Ecto neural progenitor cell (in vitro differentiated cells): Measurements from ENCODE around the gene TXNIP.

Experiments used
- DNase-seq: peaks from one replicate; pipeline ENCODE4 v3.0.0-alpha.2; 2018; ENCODE audit warnings: low spot score

Gene TXNIP

DNA sequence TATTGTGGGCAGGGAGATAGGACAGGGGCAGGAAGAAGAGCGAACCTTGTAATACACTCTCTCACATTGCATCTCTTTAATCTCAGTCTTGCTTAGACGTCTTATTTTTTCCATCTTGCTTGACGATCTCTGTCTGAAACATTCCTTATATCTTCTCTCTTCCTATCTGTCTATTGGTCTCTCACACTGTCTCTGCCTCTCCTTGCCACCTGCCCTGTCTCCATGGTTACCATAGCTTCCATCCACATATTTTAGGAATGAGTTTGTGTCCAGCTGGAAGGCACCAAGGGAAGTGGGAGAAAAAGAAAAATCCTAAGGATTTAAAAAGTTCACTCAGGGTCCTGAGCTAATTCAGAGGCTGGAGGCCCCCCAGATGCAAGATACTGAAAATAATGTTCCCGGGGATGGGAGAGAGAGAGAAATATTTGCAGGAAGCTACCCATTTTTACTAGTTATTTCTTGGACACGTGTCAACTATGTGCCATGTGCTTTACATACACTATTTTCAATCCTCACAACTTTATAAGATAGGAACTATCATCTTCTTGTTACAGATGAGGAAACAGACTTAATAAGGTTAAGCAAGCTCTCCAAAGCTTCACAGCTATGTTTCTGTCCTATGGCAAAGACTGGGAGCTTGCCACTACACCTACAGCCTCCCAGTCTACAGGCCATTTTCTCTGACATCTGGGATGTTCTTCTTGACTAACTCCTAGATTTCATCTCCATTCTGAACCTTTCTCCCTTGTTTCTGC lies 32.9 kb downstream of the TXNIP start:
- DNase-seq, result no peak

DNA sequence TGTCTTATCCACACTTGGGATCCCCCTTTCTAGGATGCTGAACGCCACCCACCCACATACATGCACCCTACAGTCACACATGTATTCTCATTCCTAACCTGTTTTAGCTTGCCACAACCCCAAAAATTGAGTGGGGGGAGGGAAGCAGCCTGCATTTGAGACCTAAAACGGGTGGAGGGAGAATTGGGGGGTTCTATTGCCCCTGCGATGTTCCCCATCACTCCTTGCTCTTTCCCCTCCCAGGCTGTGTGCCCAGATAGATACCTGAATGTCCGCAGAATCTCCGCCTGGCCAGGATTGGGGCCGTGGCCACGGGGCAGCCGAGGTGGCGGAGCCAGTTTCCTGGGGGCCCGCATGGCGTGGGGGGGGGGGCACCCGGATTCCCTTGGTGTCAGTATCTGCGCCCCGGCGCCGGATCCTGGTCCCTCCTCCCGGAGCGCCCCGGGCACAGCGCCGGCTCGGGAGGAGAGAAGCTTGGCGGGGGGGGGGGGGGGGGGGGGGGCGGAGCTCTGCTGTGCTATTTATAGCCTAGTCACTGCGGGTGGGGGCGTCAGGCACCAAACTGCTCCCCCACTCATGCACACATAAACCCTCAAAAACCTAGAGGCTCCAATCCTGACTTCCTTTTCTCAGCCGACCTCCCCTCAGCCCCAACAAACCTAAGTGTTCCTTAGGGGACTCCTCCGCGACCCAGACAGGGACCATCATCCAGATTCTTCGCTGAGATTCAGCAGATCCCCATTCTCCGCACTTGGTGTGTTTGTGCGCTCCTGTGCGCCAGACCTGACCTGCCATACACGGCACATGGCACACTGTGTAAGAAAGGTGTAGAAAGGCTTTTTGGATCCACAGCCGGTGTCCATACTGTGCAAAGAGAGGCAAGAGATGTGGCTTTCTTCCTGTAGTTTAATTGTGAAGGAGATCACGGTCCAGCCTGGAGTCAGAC lies 33.9 kb downstream of the TXNIP start:
- DNase-seq, result peak; percentile 53

DNA sequence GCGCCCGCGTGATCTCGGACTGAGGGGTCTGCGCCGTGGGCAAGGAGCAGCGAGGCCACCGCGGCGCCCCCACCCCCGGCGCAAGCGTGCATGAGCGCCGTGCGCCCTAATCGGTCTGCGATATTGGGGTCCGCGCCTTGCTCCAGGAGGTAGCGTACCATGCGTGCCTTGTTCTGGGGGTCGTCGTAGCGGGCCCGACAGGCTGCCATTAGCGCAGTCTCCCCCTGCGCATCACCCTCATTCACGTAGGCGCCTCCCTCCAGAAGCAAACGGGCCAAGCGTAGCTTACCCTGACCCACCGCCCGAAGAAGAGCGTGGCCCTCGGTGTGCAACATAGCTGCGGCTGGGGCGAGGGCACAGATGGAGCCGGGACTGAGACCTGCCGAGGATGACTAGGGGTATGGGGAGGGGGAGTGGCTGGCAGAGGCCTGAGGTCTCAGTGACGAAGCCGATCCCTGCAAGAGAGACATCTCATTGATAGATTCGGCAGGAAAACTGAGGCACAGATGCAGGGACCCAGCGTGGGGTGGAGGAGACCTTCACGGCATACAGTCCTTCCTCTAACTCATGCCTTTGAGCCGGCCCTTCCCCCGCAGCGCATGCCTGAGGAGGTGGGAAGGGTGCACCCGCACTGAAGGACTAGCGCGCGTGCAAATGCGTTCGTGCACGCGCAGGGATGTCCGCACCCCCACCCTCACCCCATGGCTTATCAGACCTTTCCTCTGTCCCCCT lies 34.8 kb downstream of the TXNIP start:
- peak; percentile 53 for DNase-seq

DNA sequence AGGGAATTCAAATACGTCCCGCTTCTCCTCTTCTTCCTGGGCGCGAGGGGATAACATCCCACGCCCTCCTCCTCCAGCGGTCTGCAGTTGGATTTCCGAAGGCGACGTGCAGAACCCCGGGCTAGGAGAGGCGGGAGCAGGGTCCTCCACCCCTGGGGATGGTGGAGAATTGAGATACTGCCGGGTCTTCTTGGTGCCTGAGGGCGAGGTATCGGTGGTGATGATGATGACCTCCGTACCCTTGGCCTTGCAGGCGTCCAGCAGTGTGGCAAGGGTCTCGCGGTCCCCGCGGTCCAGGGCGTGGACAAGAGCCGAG lies 35.3 kb downstream of the TXNIP start:
- peak; percentile 49 for DNase-seq

DNA sequence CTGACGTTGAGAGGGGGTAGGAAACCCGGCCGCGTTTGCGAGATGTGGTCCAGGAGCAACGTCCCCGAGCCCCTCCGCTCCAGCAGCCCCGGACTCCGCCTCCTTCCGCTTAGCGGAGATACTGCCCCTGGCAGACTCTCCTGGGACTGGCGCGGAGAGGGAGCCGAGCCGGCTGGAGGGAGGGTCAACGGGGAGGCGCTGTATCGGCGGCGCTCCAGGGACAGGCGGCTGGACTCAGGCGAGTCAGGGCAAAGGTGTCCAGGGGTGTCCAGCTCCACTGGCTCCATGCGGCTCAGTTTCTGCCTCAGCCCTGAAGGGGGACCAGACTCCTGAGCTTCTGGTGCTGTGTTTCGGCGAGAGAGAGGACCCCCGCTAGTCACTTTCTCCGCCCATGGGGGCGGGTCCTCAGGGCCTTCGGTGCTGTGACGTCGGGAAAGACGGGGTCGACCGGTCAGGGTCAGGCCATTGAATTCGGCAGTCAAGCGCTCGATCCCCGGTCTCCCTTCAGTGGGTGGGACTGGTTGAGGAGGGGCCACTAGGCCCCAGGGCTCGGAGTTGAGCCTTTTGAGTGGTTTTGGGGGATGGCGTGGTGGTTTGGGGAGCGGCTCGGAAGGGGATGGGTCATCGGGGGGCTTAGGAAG lies 35.8 kb downstream of the TXNIP start:
- peak; percentile 87 for DNase-seq

DNA sequence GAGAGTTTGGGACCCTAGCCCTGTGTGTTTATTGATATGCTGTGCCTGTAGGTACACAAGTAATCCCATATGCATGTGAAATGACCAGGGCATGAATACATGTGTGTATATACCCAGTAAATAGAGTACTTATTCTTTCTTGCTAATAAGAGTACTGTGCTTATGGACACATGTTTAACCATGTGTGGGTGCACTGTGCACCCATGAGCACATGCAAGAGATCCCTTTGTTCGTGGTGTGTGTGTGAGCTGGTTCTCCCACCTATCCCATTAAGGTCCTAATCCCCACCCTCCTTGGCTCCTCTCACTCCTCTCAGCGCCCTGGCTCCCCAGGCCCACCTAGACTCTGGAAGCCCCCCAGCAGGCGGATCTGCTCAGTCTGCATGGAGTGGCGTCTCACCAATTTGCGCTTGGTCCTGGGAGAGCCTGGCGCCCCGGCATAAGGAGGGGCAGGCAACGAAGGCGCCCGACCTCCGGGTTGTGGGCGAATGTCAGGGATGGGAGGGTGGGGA lies 36.4 kb downstream of the TXNIP start:
- DNase-seq, result no peak

DNA sequence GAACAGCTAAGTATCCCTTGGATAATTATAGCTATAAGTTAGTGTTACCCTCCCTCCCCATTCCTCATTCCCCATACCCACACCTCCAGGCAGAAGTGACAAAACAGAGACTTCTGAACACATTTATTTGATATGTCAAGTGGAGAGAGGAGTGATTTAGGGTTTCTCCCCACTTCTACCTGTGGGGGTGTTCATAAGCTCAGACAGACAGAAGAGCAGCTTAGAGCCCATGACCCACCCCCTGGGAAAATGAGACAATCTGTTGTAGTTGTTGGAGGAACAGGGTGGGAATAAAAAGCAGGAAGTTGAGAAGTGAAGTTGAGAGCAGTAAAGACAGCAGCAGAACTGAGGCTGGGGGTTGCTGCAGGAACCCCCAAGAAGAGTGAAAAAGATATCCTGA lies 37.0 kb downstream of the TXNIP start:
- DNase-seq, result no peak

DNA sequence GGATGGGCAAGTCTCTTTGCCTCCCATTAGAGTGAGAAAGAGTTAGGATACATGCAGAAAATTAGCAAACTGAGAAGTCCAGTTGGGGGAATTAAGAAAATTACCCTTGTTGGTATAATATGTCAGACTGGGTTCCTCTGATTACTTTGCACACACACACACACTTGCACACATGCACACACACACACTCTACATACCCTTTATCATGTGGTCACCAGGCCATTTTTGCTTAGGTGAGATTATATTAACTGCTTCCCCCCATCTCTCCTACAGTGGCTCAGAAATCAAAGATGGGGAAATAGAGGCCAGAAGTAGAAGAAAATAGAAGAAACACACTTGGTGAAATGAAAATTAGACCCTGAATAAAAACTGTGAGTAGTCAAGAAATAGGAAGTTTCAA lies 37.6 kb downstream of the TXNIP start:
- DNase-seq, result no peak

DNA sequence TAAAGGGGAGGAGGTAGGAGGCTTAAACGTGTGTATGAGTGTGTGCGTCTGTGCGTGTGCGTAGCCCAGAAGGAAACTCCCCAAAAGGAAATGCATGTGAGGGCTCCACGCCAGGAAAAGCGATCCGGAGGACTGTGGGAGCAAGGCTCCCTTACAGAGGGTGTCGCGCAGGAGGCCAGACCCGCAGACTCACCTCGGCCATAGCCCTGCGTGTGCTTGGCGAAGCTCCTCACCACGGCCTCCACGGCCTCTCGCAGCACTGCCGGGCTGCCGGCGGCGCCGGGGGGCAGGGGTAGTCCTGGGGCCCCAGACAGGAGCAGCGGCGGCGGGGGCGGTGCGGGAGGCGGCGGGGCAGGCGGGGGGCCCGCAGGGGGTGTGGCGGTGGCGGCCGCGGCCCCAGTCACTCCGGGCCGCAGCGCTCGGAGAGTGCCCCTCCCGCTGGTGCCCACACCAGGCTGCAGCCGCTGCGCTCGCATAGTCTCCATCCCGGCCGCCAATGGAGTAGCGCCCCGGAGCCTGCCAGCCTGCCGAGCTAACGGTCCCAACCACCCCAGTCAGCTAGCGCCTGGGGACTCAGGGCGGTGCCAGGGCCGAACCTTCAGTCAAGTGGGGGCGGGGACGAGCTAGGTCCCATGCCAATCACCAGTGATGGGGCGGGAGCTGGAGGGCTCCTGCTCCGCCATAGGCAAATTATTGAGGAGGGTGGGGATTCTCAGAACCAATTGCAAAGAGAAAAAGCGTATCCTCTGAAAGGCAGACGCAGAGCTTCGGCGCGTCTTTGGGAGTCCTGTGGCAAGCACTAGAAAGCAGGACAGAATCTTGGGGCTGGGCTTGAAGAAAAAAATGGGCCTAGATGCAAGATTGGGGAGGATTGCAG lies 38.7 kb downstream of the TXNIP start, which contains the start of gene LIX1L:
LIX1L (minus strand) TSS at position 575 of the 877 bp plus-strand sequence; CDS start at position 485, 90 bp downstream.
- DNase-seq, result peak; percentile 94

DNA sequence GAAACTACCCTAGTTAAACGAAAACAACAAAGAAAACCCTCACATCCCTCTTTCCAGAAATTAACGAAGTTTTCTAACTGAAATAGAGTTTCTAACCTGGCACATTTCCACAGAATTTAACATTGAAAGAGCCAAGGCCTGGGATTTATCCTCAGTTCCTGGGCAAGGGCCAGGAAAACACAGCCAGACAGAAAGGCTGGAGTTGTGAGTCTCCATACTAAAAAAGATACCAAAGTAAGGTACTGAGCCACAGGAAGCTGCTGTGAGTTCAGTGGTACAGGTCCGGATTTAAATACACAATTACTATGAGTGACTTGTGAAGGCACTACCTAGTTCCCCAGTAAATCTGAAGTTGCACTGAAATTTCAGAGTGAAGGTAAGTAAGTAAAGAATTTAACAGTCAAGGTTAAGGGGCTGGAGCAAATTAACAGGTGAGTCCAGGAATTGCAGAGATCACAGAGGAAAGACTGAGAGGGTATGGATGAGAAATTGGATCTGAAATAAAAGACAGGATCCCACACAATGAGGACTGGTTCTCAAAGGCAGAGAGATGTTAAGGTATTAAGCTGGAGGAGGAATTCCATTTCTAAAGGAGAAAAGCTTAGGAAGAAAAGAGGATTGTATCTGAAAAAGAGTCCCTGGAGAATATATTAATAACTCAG lies 39.5 kb downstream of the TXNIP start:
- DNase-seq, result no peak

DNA sequence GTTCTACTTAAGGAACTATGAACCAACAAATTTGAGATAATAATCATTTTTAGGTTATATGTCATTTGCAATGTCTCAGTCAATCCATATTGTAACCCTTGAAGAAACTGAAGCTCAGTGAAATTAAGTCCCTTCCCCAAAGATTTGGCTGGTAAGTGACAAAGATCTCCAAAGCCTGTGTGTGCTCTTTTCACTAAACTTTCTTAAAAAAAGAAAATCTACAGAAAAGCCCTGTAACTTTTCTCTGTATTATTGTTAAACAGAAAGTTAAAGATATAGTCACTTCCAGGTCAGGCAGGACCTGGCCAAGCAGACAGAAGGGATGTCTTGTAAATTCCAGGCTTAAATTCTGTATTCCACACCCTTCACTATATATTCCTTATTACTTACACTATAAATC lies 40.0 kb downstream of the TXNIP start:
- DNase-seq, result no peak

DNA sequence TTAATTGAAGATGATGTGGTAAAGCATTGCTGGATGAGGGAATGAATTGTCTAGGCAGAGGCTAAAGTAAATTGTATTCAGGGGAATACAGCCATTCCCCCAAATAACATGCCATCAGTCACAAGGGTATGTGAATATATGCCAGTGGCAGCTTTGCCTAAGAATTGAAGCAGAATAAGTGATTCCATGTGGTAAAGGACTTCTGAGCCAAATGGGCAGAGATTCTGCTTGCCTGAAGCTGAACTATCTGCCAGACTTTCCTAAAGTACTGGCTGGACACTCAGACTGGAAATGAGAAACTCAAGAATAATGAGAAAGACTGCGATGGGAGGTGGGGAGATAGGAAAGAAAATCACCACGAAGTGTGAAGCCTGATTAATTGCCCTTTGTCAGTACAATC lies 40.9 kb downstream of the TXNIP start:
- no peak for DNase-seq

DNA sequence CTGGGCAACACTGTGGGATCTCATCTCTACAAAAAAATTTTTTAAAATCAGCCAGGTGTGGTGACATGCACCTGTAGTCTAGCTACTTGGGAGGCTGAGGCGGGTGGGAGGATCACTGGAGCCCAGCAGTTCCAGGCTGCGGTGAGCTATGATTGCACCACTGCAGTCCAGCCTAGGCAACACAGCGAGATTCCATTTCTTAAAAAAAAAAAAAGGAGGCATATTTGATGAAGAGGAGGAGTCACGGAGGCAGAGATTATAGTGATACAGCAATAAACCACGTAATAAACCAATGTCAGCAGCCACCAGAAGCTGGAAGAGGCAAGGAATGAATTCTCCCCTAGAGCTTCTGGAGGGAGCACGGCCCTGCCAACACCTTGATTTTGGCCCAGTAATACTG lies 42.5 kb downstream of the TXNIP start:
- DNase-seq, result no peak

DNA sequence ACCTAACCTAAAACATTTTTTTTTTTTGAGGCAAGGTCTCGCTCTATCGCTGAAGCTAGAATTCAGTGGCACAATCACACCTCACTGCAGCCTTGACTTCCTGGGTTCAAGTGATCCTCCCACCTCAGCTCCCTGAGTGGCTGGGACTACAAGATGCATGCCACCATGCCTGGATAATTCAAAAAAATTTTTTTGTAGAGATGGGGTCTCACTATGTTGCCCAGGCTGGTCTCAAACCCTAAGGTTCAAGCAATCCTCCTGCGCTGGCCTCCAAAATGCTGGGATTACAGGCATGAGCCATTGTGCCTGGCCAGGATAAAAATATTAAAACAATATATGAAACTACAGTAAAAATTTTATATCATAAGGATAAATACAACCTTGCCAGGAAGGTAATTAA lies 43.5 kb downstream of the TXNIP start:
- no peak for DNase-seq

DNA sequence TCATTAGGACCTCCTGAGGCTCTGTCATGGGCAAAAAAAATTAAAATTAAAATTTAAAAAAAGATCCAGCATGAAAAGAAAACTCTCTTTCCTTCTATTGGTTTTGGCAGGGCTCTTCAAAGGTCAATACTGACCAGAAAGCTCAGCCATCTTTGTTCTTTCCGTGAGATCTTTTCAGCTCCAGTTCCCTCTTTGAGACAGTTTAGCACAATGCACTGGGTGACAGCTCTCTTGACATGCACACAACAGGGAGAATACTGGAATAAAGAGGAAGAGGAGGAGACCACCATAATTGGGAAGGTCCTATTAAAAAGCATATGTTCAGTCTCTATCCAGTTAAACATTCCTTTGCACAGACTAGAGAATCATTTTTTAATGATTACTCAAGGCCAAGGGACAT lies 44.9 kb downstream of the TXNIP start:
- DNase-seq, result no peak

DNA sequence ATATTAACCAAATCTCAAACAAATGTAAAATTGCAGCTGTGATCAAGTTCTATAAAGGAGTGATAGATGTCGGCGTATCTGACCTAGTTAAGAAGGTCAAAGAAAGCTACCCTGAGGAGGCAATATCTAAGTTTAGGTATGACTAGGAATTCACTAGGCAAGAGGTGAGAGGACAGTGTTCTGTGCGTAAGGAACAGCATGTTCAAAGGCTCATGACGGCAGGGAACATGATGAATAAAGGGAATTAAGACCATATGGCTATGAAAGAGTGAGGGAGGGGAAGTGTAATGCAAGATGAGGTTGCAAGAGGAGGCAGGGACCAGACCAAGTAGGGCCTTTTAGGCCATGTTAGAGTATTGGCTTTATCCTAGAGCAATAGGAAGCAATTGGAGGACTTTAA lies 47.2 kb downstream of the TXNIP start:
- DNase-seq, result no peak

DNA sequence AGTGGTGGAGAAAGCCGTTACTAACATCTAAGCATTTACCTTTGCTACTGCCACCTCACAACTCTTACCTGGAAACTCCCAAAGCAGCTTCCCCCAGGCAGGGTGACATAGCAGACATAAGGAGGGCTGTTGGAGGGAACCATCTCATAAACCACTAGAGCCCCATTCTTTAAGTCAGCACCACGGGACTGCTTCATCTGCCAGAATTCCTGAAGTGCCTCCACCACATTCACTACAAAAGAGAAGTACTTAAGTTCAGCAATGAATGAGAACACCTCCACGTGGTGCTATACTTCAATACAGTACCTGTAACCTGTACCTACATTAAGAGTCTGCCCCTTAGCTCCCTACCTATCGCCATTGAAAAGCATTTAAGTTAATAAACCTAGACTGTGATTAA lies 48.8 kb downstream of the TXNIP start:
- DNase-seq, result no peak

DNA sequence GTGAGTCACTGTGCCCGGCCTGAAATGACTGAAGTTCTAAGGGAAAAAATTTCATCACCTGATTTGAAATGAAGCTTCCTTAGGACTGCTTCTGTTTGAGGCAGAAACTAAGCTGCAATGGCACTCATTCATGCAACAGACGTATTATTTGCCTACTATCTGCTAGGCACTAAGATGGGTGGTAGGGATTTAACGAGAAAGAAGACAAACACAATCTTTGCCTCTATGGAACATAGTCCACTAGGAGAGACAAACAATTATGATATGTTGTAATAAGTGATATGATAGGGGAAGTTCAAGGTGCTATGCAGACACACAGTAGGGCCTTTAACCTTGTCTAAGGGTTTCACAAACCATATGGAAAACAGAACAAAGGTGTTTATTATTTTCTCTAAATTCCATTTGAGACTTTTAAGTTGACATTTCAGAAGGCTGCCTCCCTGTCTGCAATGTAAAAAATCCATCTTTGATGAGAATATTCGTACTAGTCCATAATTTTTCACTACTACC lies 49.8 kb downstream of the TXNIP start:
- no peak for DNase-seq

DNA sequence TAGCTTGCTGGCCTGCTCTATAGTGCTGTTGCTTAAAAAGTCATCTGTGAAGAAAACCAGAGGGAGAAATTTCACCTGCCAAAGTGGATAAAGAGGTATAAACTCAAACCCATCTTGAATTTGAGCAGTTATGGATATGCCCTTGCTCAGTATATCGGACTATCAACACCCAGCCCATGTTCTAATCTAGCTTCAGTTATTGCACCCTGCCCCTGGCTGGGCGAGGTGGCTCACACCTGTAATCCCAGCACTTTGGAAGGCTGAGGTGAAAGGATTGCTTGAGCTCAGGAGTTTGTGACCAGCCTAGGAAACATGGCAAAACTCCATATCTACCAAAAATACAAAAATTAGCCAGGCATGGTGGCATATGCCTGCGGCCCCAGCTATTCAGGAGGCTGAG lies 51.8 kb downstream of the TXNIP start:
- no peak for DNase-seq

DNA sequence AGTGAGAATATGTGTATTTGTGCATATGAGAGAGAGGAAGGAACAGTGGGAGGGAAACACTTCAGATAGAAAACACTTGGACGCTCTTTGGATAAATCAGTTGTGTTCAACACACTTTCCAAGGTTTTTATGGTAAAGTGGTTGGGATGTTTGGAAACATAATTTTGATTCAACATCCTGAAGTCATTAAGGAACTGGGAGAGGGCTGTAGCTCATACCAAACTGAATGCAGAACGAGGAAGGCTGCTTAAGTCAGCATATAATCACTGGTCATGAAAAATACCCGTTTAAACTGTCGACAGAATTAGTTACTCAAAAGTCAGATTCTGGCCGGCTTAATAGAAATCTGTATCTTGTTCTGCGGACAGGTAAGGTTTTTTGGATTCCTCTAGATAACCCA lies 53.5 kb downstream of the TXNIP start:
- no peak for DNase-seq
